Breast epithelium (tissue), 4 donors: Measurements from ENCODE around the gene CMTM4. TPM values are rescaled to one million over a fixed set of nuclear protein-coding genes. Genes with fewer than 3 reads are reported as not detected.

ENCODE experiments used
- DNase-seq, 2 donors: peaks; one replicate each; pipeline ENCODE4 v3.0.0-alpha.2; 2019; ENCODE audit warnings: low spot score in 2 of 2
- H3K27ac ChIP-seq, 2 donors: fragments of 200-600 bp; sonication (generic) in 1 of 2; one replicate each; pipeline ENCODE4 v1.5.1; 2016 to 2019; ENCODE audit warnings: mild to moderate bottlenecking in 1 of 2
- H3K27me3 ChIP-seq, 2 donors: fragments of 200-600 bp; sonication (generic) in 1 of 2; one replicate each; pipeline versions ENCODE4 v1.5.1 to v1.6.0; 2017 to 2019; ENCODE audit warnings: control low read depth in 1 of 2, mild to moderate bottlenecking in 1 of 2
- H3K36me3 ChIP-seq: fragments of 200-600 bp; one replicate; pipeline ENCODE4 v1.5.1; 2019
- H3K4me1 ChIP-seq, 2 donors: fragments of 200-600 bp; sonication (generic); one replicate each; pipeline ENCODE4 v1.5.1; 2016 to 2019; ENCODE audit warnings: control low read depth in 1 of 2
- H3K4me3 ChIP-seq, 3 donors: fragments of 200-600 bp; sonication (generic); 1 replicate in 2 of 3; 2 replicates in 1 of 3; pipeline ENCODE4 v1.5.1; 2016 to 2019; ENCODE audit warnings: mild to moderate bottlenecking in 3 of 3, moderate library complexity in 2 of 3
- H3K9me3 ChIP-seq, 2 donors: fragments of 200-600 bp; sonication (generic) in 1 of 2; one replicate each; pipeline ENCODE4 v1.5.1; 2016 to 2019; ENCODE audit warnings: control low read depth in 1 of 2
- POLR2A ChIP-seq: fragments of 450-650 bp; IDR thresholded peaks from one replicate; pipeline ENCODE4 v1.6.1; 2016; ENCODE audit warnings: antibody characterized with exemption, mild to moderate bottlenecking, moderate library complexity
- POLR2AphosphoS5 ChIP-seq, 3 donors: sonication (generic); formaldehyde crosslinking; IDR thresholded peaks; one replicate each; pipeline ENCODE4 v1.6.1; 2017; ENCODE audit warnings: antibody characterized with exemption in 3 of 3
- intact Hi-C: fragments of 100-400 bp; cut with DNase I; formaldehyde crosslinking; loops from one replicate; pipeline ENCODE4 v1.15.1; 2023; ENCODE audit warnings: low total_unique reads
- total RNA-seq, 3 donors: library from RNA; depleted of rRNA; stranded (reverse); fragments of >200 nt; gene quantifications; one replicate each; pipeline ENCODE4 v1.1.0, GENCODE V29; 2016
- TF ChIP-seq, protein P1 (sequence below), 3 donors: fragments of 450-650 bp; IDR thresholded peaks; one replicate each; pipeline ENCODE4 v1.5.1; 2016 to 2017; ENCODE audit warnings: antibody characterized with exemption in 3 of 3, mild to moderate bottlenecking in 3 of 3, moderate library complexity in 3 of 3

CMTM4 gene
- total RNA-seq, 3 donors from 2014 or later, result 12.5 to 35.4 (median 33.7) TPM

DNA sequence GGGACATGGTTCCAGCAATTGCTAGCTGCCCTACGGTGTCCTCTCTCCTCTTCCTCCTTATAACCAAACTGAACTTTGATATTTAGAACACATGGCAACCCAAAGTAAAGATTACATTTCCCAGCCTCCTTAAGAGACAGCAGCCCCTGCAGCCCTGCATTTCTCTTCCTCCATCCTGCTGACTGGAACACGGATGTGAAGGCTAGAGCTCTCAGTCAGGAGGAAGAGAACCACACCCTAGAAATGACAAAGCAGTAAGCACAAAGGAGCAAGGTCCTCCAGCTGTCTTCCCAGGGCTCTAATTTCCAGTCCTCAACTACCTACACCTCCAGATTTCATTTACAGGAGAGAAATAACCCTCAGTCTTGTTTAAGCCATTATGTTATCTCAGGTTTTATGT, 44.0 kb upstream of the CMTM4 start:
- peaks cover 0 to 13% of the 10 kb centered on the region in 2 donors for H3K4me1 ChIP-seq
- H3K36me3 ChIP-seq, result no peaks in the 10 kb centered on the region
- H3K27ac ChIP-seq, result peak overlapping the region; percentile 81 to 87
- H3K4me3 ChIP-seq, result no peak overlapping the region
- H3K27me3 ChIP-seq, result no peaks in the 10 kb centered on the region
- no peak for DNase-seq
- no peaks in the 10 kb centered on the region for H3K9me3 ChIP-seq
- TF ChIP-seq POLR2AphosphoS5 (IDR thresholded peaks at IDR 0.05), result no peak
- TF ChIP-seq, protein P1, sequence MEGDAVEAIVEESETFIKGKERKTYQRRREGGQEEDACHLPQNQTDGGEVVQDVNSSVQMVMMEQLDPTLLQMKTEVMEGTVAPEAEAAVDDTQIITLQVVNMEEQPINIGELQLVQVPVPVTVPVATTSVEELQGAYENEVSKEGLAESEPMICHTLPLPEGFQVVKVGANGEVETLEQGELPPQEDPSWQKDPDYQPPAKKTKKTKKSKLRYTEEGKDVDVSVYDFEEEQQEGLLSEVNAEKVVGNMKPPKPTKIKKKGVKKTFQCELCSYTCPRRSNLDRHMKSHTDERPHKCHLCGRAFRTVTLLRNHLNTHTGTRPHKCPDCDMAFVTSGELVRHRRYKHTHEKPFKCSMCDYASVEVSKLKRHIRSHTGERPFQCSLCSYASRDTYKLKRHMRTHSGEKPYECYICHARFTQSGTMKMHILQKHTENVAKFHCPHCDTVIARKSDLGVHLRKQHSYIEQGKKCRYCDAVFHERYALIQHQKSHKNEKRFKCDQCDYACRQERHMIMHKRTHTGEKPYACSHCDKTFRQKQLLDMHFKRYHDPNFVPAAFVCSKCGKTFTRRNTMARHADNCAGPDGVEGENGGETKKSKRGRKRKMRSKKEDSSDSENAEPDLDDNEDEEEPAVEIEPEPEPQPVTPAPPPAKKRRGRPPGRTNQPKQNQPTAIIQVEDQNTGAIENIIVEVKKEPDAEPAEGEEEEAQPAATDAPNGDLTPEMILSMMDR (IDR thresholded peaks at IDR 0.05), result no peak
- TF ChIP-seq POLR2A, result no peak
- intact Hi-C loops, result loop anchor here (10.0 kb wide), 1 partner anchor 844 kb away; no protein-coding TSS in a partner anchor

DNA sequence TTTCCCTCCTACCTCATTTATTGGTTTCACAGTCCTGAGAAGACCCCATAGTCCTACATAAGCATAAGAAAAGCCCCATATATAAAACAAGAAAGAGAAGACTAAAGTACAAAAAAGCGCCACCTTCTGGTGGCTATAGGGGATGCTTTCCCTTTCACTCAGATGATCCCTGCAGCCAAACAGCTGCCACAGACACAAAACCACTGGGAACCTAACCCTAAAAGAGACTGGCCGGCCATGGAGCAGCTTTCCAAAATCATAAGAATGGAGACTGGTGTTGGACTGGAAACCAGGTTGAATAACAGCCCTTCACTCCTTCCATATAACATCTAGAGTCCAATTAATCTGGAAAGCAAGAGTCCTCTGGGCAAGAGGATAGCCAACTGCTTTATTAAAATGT, 43.5 kb upstream of the CMTM4 start:
- Histone ChIP-seq H3K36me3 (no peaks in the 10 kb centered on the region), H3K9me3 (no peaks in the 10 kb centered on the region), H3K27me3 (no peaks in the 10 kb centered on the region), H3K27ac (peak overlapping the region; percentile 81 to 87), H3K4me3 (no peak overlapping the region), H3K4me1 (peaks cover 0 to 13% of the 10 kb centered on the region in 2 donors)
- intact Hi-C loops, result loop anchor here (10.0 kb wide), 1 partner anchor 845 kb away; no protein-coding TSS in a partner anchor
- DNase-seq, result no peak
- no peak for TF ChIP-seq POLR2A
- no peak for TF ChIP-seq POLR2AphosphoS5 (IDR thresholded peaks at IDR 0.05)
- TF ChIP-seq, protein P1 (IDR thresholded peaks at IDR 0.05), result peak in 2 of 3 donors; percentile 31 to 40

DNA sequence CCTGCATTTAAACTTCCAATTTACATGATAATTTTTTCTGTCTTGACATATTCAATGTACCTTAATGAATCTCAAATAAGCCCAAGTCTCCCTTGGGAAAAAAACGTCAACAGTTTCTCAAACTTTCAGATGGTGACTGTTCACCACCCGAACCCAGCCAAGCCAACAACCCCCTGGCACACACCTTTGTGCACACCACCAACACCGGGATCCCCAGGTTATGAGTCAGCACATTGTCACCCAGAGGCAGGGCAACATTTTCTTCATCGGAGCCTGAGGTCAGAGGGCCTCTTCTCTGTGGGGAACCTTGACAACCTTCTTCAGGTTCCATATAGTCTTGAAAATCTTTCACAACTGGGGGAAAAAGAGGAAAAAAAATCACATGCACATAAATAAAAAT, 39.3 kb upstream of the CMTM4 start:
- no peak for TF ChIP-seq POLR2AphosphoS5 (IDR thresholded peaks at IDR 0.05)
- Histone ChIP-seq H3K27ac (no peak overlapping the region), H3K9me3 (no peaks in the 10 kb centered on the region), H3K4me1 (peaks cover 0 to 4% of the 10 kb centered on the region in 2 donors), H3K27me3 (no peaks in the 10 kb centered on the region), H3K36me3 (no peaks in the 10 kb centered on the region), H3K4me3 (no peak overlapping the region)
- no peak for DNase-seq
- intact Hi-C loops, result loop anchor here (10.0 kb wide), 1 partner anchor 371 kb away; the partner anchor contains the start of gene CDH5

DNA sequence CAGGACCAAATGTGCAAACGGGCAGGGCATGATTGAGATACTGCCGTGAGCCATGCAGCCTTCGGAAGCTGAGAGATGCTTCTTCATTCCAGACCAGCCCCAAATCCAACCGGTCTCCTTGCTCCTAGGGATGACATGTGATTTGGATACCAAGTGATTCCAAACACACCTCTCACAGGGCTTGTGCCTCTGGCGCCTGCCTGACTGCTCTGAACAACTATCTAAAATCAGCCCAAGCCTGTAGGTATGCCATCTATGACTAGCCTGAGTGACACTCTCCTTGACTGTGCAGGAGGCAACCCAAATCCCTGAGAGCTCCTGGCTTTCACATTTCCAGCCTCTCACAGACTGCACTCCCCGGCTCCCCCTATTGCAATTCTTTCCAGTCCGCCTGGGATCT, 34.6 kb upstream of the CMTM4 start:
- no peaks in the 10 kb centered on the region for H3K4me1 ChIP-seq
- H3K27me3 ChIP-seq, result no peaks in the 10 kb centered on the region
- H3K36me3 ChIP-seq, result peaks cover 4% of the 10 kb centered on the region
- no peak for DNase-seq
- no peak for TF ChIP-seq POLR2AphosphoS5 (IDR thresholded peaks at IDR 0.05)
- no peak for TF ChIP-seq POLR2A
- TF ChIP-seq, protein P1 (IDR thresholded peaks at IDR 0.05), result no peak
- H3K27ac ChIP-seq, result no peak overlapping the region
- intact Hi-C loops, result loop anchor here (10.0 kb wide), 1 partner anchor 366 kb away; the partner anchor contains the start of gene CDH5
- H3K9me3 ChIP-seq, result no peaks in the 10 kb centered on the region
- H3K4me3 ChIP-seq, result no peak overlapping the region

DNA sequence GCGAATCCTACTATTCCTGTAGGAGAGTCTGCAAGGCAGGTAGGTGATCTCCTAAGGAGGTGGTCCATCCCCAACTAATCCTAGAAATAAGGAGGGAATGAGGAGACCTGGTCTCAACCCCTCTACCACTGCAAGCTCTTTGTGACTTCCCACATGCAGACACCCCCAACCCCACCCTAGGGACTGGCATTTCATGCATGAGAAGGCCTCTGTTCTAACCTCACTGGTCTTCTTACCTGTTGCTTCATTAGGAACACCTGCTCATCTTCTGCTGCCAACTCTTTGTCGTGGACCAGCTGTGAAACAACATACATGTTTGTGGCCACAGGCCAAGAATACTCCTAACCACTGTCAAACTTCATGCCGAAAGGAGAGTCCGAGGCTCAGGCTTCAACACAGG, 32.3 kb upstream of the CMTM4 start:
- Histone ChIP-seq H3K27me3 (no peaks in the 10 kb centered on the region), H3K4me1 (no peaks in the 10 kb centered on the region), H3K27ac (peak overlapping the region in 1 of 2 donors; percentile 35), H3K4me3 (no peak overlapping the region), H3K9me3 (no peaks in the 10 kb centered on the region), H3K36me3 (peaks cover 7% of the 10 kb centered on the region)
- no peak for DNase-seq
- intact Hi-C loops, result no loop called here
- TF ChIP-seq POLR2A, result no peak
- TF ChIP-seq, protein P1 (IDR thresholded peaks at IDR 0.05), result no peak
- TF ChIP-seq POLR2AphosphoS5 (IDR thresholded peaks at IDR 0.05), result no peak
